Measurements from ENCODE around the gene CHD9NB.

GRCh38 chr16:53073022-53073421 lies 20.3 kb upstream of the CHD9NB start:
- TF ChIP-seq CTCF (IDR thresholded peaks at IDR 0.05 in 4 of 5, conservative IDR thresholded peaks at IDR 0.05 in 1 of 5) (no peak), POLR2A (IDR thresholded peaks at IDR 0.05) (no peak)
